ENCODE data around the gene ULBP1.
"Not testable (repeated sequence)": the region's sequence is repeated elsewhere in the genome, so short reads cannot be mapped to it uniquely, and the experiment has no call there.

The ULBP1 gene

GRCh38 chr6:149922642-149923326, 41.0 kb upstream of the ULBP1 start, which contains the start of gene RAET1G:
Gene RAET1G (minus strand): TSS chr6:149923121. CDS start chr6:149923010, 111 bp downstream.
- Histone ChIP-seq H3K9me3 (ENCODE audit: low read depth, low read length) (no peaks in the 10 kb centered on the region), H3K9ac (ENCODE audit: insufficient read length) (no peak within 1 kb of the TSS), H3K36me3 (ENCODE audit: insufficient read depth, low read length) (no peaks in the 10 kb centered on the region), H3K4me3 (peak within 1 kb of the TSS; percentile 72), H3K27ac (no peak within 1 kb of the TSS)
- no peak for DNase-seq (ENCODE audit: low read depth, low spot score)
- TF ChIP-seq POLR2AphosphoS5 (IDR thresholded peaks at IDR 0.05; ENCODE audit: borderline replicate concordance, low read depth, low read length), result no peak
- no peak for TF ChIP-seq EZH2 (IDR thresholded peaks at IDR 0.05)
- no peak for TF ChIP-seq FOXP2 (optimal IDR thresholded peaks at IDR 0.05; ENCODE audit: control extremely low read depth, extremely low read length, insufficient read depth)

- no peak for DNase-seq (ENCODE audit: low read depth, low spot score)
- H3K9me3 ChIP-seq (ENCODE audit: low read depth, low read length), result no peaks in the 10 kb centered on the region
- TF ChIP-seq POLR2AphosphoS5 (IDR thresholded peaks at IDR 0.05; ENCODE audit: borderline replicate concordance, low read depth, low read length) (no peak), FOXP2 (optimal IDR thresholded peaks at IDR 0.05; ENCODE audit: control extremely low read depth, extremely low read length, insufficient read depth) (no peak)
- no peak overlapping the region for H3K9ac ChIP-seq (ENCODE audit: insufficient read length)
- no peaks in the 10 kb centered on the region for H3K36me3 ChIP-seq (ENCODE audit: insufficient read depth, low read length)
- H3K4me3 ChIP-seq, result peak overlapping the region; percentile 72
- no peak overlapping the region for H3K27ac ChIP-seq
These were observed 40.3 kb upstream of the ULBP1 start for GRCh38 chr6:149923327-149923986.

- Histone ChIP-seq H3K9me3 (ENCODE audit: low read depth, low read length) (no peaks in the 10 kb centered on the region), H3K27ac (no peak overlapping the region), H3K9ac (ENCODE audit: insufficient read length) (no peak overlapping the region), H3K4me3 (no peak overlapping the region), H3K36me3 (ENCODE audit: insufficient read depth, low read length) (no peaks in the 10 kb centered on the region)
- DNase-seq (ENCODE audit: low read depth, low spot score), result no peak
- TF ChIP-seq POLR2AphosphoS5 (IDR thresholded peaks at IDR 0.05; ENCODE audit: borderline replicate concordance, low read depth, low read length), result no peak
- TF ChIP-seq EZH2 (IDR thresholded peaks at IDR 0.05), result no peak
- TF ChIP-seq FOXP2 (optimal IDR thresholded peaks at IDR 0.05; ENCODE audit: control extremely low read depth, extremely low read length, insufficient read depth), result no peak
These were observed 39.4 kb upstream of the ULBP1 start for GRCh38 chr6:149924206-149924932.

GRCh38 chr6:149924933-149925252, 38.9 kb upstream of the ULBP1 start:
- TF ChIP-seq POLR2AphosphoS5 (IDR thresholded peaks at IDR 0.05; ENCODE audit: borderline replicate concordance, low read depth, low read length) (no peak), EZH2 (IDR thresholded peaks at IDR 0.05) (no peak), FOXP2 (optimal IDR thresholded peaks at IDR 0.05; ENCODE audit: control extremely low read depth, extremely low read length, insufficient read depth) (no peak)
- Histone ChIP-seq H3K9ac (ENCODE audit: insufficient read length) (no peak overlapping the region), H3K4me3 (no peak overlapping the region), H3K27ac (no peak overlapping the region), H3K9me3 (ENCODE audit: low read depth, low read length) (no peaks in the 10 kb centered on the region), H3K36me3 (ENCODE audit: insufficient read depth, low read length) (no peaks in the 10 kb centered on the region)
- DNase-seq (ENCODE audit: low read depth, low spot score), result no peak

- no peak overlapping the region for H3K9ac ChIP-seq (ENCODE audit: insufficient read length)
- no peaks in the 10 kb centered on the region for H3K9me3 ChIP-seq (ENCODE audit: low read depth, low read length)
- TF ChIP-seq POLR2AphosphoS5 (IDR thresholded peaks at IDR 0.05; ENCODE audit: borderline replicate concordance, low read depth, low read length), result no peak
- no peak for TF ChIP-seq FOXP2 (optimal IDR thresholded peaks at IDR 0.05; ENCODE audit: control extremely low read depth, extremely low read length, insufficient read depth)
- no peak for TF ChIP-seq EZH2 (IDR thresholded peaks at IDR 0.05)
- no peaks in the 10 kb centered on the region for H3K36me3 ChIP-seq (ENCODE audit: insufficient read depth, low read length)
- no peak for DNase-seq (ENCODE audit: low read depth, low spot score)
- no peak overlapping the region for H3K27ac ChIP-seq
- H3K4me3 ChIP-seq, result peak overlapping the region; percentile 74
These were observed 38.3 kb upstream of the ULBP1 start for GRCh38 chr6:149925253-149925973.

GRCh38 chr6:149925974-149926777, 37.6 kb upstream of the ULBP1 start:
- peak overlapping the region; percentile 74 for H3K4me3 ChIP-seq
- no peaks in the 10 kb centered on the region for H3K36me3 ChIP-seq (ENCODE audit: insufficient read depth, low read length)
- H3K9ac ChIP-seq (ENCODE audit: insufficient read length), result no peak overlapping the region
- H3K27ac ChIP-seq, result no peak overlapping the region
- DNase-seq (ENCODE audit: low read depth, low spot score), result no peak
- H3K9me3 ChIP-seq (ENCODE audit: low read depth, low read length), result no peaks in the 10 kb centered on the region
- TF ChIP-seq POLR2AphosphoS5 (IDR thresholded peaks at IDR 0.05; ENCODE audit: borderline replicate concordance, low read depth, low read length), result no peak
- no peak for TF ChIP-seq FOXP2 (optimal IDR thresholded peaks at IDR 0.05; ENCODE audit: control extremely low read depth, extremely low read length, insufficient read depth)
- TF ChIP-seq EZH2 (IDR thresholded peaks at IDR 0.05), result no peak

GRCh38 chr6:149927025-149927424, 36.7 kb upstream of the ULBP1 start:
- not testable (repeated sequence) for H3K27ac ChIP-seq; H3K36me3 ChIP-seq (ENCODE audit: insufficient read depth, low read length); H3K9me3 ChIP-seq (ENCODE audit: low read depth, low read length); H3K9ac ChIP-seq (ENCODE audit: insufficient read length); H3K4me3 ChIP-seq; DNase-seq (ENCODE audit: low read depth, low spot score)

Data from SK-N-MC (cell line).